ENCODE data around the gene SERGEF. TPM values are rescaled to one million over a fixed set of nuclear protein-coding genes. Genes with fewer than 3 reads are reported as not detected.
A peak's percentile ranks its signal among the peaks of the same experiment; 100 is the strongest.
"Not testable (repeated sequence)": the region's sequence is repeated elsewhere in the genome, so short reads cannot be mapped to it uniquely, and the experiment has no call there.

Gene SERGEF
- polyA plus RNA-seq, 1 of the 3 experiments (the other 2 are of a cell fraction), result 23.1 TPM

DNA sequence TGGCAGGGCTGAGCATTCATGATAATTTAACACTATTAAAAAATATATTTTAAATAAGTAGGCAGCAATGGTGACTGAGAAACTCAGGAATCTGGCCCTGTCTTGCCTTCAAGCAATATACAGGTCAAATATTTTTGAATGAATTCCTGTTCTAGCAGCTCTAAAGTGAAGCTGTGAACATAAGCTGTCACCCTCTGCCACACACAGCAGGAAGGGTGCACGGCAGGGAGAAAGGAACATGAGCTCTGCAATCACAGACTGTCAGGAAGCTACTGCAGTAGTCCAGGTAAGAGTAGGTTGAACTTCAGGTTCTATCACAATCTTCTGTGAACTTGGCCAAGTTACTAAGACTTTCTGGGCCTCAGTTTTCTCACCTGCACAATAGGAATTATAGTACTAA, 114.8 kb downstream of the SERGEF start:
- Histone ChIP-seq H3K36me3 (replicated peaks in 1 of 2; ENCODE audit: control insufficient read depth in 1 of 2, insufficient read depth in 2 of 2, low read length in 1 of 2) (no peaks in the 10 kb centered on the region), H3K27me3 (ENCODE audit: insufficient read depth) (no peaks in the 10 kb centered on the region), H3K9me2 (no peaks in the 10 kb centered on the region), H2AFZ (ENCODE audit: low read depth) (no peak overlapping the region), H3F3A (replicated peaks; ENCODE audit: insufficient read depth) (no peaks in the 10 kb centered on the region), H3K27ac (ENCODE audit: low read depth in 2 of 2, low read length in 1 of 2) (peak overlapping the region in 1 of 2 experiments; percentile 79; a peak in 2 of 4 replicates), H3K9ac (no peak overlapping the region), H3K79me2 (ENCODE audit: insufficient read depth) (no peaks in the 10 kb centered on the region), H3K4me1 (ENCODE audit: control insufficient read depth in 1 of 2, insufficient read depth in 2 of 2, low read depth in 1 of 2, low read length in 1 of 2) (peaks cover 0 to 26% of the 10 kb centered on the region in 2 experiments; a peak in 2 of 4 replicates), H3K4me2 (no peak overlapping the region), H4K20me1 (ENCODE audit: insufficient read depth) (no peaks in the 10 kb centered on the region), H3K9me3 (no peaks in the 10 kb centered on the region), H3K4me3 (ENCODE audit: low read depth in 2 of 2, low read length in 1 of 2) (no peak overlapping the region)
- WGBS (ENCODE audit: low lambda C conversion rate), result 75% methylated on average over 1 of the region's 1 CpG
- CTCF ChIA-PET, result interaction anchor here (1.2 to 4.8 kb wide), 6 partner anchors 8 to 167 kb away, joined by 3 to 21 read pairs (median 6); no protein-coding TSS in a partner anchor
- POLR2A ChIA-PET, result no interaction called here
- TF ChIP-seq CTCF (IDR thresholded peaks at IDR 0.05), result no peak
- DNase-seq, result no peak

GRCh38 chr11:17897495-17897894, 115.4 kb downstream of the SERGEF start:
- 58% methylated on average over 1 of the region's 1 CpG for WGBS (ENCODE audit: low lambda C conversion rate)

GRCh38 chr11:17896496-17897151, 116.2 kb downstream of the SERGEF start:
- H3K9me3 ChIP-seq; H3K9ac ChIP-seq; H3K4me2 ChIP-seq; H3F3A ChIP-seq (replicated peaks; ENCODE audit: insufficient read depth); H3K27me3 ChIP-seq (ENCODE audit: insufficient read depth); DNase-seq; H2AFZ ChIP-seq (ENCODE audit: low read depth); POLR2A ChIA-PET; H3K36me3 ChIP-seq (replicated peaks in 1 of 2; ENCODE audit: control insufficient read depth in 1 of 2, insufficient read depth in 2 of 2, low read length in 1 of 2); H3K9me2 ChIP-seq; H4K20me1 ChIP-seq (ENCODE audit: insufficient read depth); H3K4me3 ChIP-seq (ENCODE audit: low read depth in 2 of 2, low read length in 1 of 2); H3K79me2 ChIP-seq (ENCODE audit: insufficient read depth): not testable (repeated sequence)
- Histone ChIP-seq H3K27ac (ENCODE audit: low read depth in 2 of 2, low read length in 1 of 2) (peak overlapping the region in 1 of 2 experiments; percentile 79; a peak in 2 of 4 replicates), H3K4me1 (ENCODE audit: control insufficient read depth in 1 of 2, insufficient read depth in 2 of 2, low read depth in 1 of 2, low read length in 1 of 2) (peaks cover 0 to 26% of the 10 kb centered on the region in 2 experiments; a peak in 2 of 4 replicates)
- CTCF ChIA-PET, result interaction anchor here (0.9 to 4.8 kb wide), 6 partner anchors 9 to 165 kb away, joined by 3 to 21 read pairs (median 6); no protein-coding TSS in a partner anchor
- WGBS (ENCODE audit: low lambda C conversion rate), result 92% methylated on average over 6 of the region's 6 CpGs

More at GRCh38 chr11:17897495-17897894, 115.4 kb downstream of the SERGEF start:
- Histone ChIP-seq H3K9me2 (no peaks in the 10 kb centered on the region), H3K27ac (ENCODE audit: low read depth in 2 of 2, low read length in 1 of 2) (peak overlapping the region in 1 of 2 experiments; percentile 79; a peak in 2 of 4 replicates), H3K9me3 (no peaks in the 10 kb centered on the region), H2AFZ (ENCODE audit: low read depth) (no peak overlapping the region), H3K4me1 (ENCODE audit: control insufficient read depth in 1 of 2, insufficient read depth in 2 of 2, low read depth in 1 of 2, low read length in 1 of 2) (peaks cover 0 to 26% of the 10 kb centered on the region in 2 experiments; a peak in 2 of 4 replicates), H3K4me3 (ENCODE audit: low read depth in 2 of 2, low read length in 1 of 2) (no peak overlapping the region), H3K36me3 (replicated peaks in 1 of 2; ENCODE audit: control insufficient read depth in 1 of 2, insufficient read depth in 2 of 2, low read length in 1 of 2) (no peaks in the 10 kb centered on the region), H4K20me1 (ENCODE audit: insufficient read depth) (no peaks in the 10 kb centered on the region), H3K27me3 (ENCODE audit: insufficient read depth) (no peaks in the 10 kb centered on the region), H3K79me2 (ENCODE audit: insufficient read depth) (no peaks in the 10 kb centered on the region), H3K9ac (no peak overlapping the region), H3F3A (replicated peaks; ENCODE audit: insufficient read depth) (no peaks in the 10 kb centered on the region), H3K4me2 (no peak overlapping the region)
- DNase-seq, result peak; percentile 49
- CTCF ChIA-PET, result interaction anchor here (0.9 to 4.8 kb wide), 7 partner anchors 9 to 166 kb away, joined by 3 to 21 read pairs (median 3); no protein-coding TSS in a partner anchor
- TF ChIP-seq RAD21 (IDR thresholded peaks at IDR 0.05; ENCODE audit: low read length), result 0 out of 2 replicates have a peak, but pooled peaks have one; percentile 12
- TF ChIP-seq, protein P1, sequence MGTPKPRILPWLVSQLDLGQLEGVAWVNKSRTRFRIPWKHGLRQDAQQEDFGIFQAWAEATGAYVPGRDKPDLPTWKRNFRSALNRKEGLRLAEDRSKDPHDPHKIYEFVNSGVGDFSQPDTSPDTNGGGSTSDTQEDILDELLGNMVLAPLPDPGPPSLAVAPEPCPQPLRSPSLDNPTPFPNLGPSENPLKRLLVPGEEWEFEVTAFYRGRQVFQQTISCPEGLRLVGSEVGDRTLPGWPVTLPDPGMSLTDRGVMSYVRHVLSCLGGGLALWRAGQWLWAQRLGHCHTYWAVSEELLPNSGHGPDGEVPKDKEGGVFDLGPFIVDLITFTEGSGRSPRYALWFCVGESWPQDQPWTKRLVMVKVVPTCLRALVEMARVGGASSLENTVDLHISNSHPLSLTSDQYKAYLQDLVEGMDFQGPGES (IDR thresholded peaks at IDR 0.05; ENCODE audit: low read depth, low read length), result no peak
- TF ChIP-seq PBX3 (IDR thresholded peaks at IDR 0.05), result peak; percentile 44
- TF ChIP-seq USF1 (IDR thresholded peaks at IDR 0.05; ENCODE audit: borderline replicate concordance, low read depth), result no peak
- no peak for TF ChIP-seq NRF1 (IDR thresholded peaks at IDR 0.05; ENCODE audit: low read depth, low read length)
- peak; percentile 75 for TF ChIP-seq TCF12 (IDR thresholded peaks at IDR 0.05)
- no peak for TF ChIP-seq FOXJ3 (CRISPR knock-in tag; IDR thresholded peaks at IDR 0.05)
- TF ChIP-seq SIN3A (IDR thresholded peaks at IDR 0.05; ENCODE audit: borderline replicate concordance, low read depth, low read length), result no peak
- peak; percentile 27; the same call in 1 of the 2 replicates for TF ChIP-seq RCOR1 (IDR thresholded peaks at IDR 0.05; ENCODE audit: low read length)
- TF ChIP-seq USF2 (IDR thresholded peaks at IDR 0.05; ENCODE audit: borderline replicate concordance, low read depth, low read length), result no peak
- TF ChIP-seq POLR2AphosphoS5 (IDR thresholded peaks at IDR 0.05; ENCODE audit: low read depth, low read length), result no peak
- peak; percentile 12 to 70; a peak in 2 of 4 replicates for TF ChIP-seq EP300 (IDR thresholded peaks at IDR 0.05; ENCODE audit: borderline replicate concordance in 1 of 2, low read depth in 1 of 2, low read length in 1 of 2)
- no peak for TF ChIP-seq MEF2A (IDR thresholded peaks at IDR 0.05; ENCODE audit: borderline replicate concordance, low read depth)
- POLR2A ChIA-PET, result no interaction called here

Data from SK-N-SH (cell line).